ENCODE results near the gene ZNF70. TPM values are rescaled to one million over a fixed set of nuclear protein-coding genes. Genes with fewer than 3 reads are reported as not detected.

The ZNF70 gene
- total RNA-seq, 1 donor from 2014 or later, result 12.5 TPM

DNA sequence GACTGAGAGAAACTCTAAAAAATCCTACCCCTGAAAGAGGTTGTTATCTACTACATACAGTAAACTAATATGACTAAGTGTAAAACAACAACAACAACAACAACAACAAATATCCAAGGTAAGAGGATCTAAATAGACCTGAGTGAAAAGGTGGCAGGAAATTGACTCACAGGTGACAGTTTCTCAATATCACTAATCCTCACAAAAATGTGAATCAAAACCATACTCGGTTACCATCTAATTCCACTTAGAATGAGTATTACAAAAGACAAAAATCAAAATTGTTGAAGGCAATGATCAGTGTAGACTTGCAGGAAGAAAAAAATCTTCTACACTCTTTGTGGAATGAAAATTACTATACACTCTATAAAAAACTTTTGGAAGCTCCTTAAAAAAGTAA, 42.6 kb downstream of the ZNF70 start:
- Mint-ChIP-seq H3K36me3 (ENCODE audit: unreplicated experiment) (peaks cover 72% of the 10 kb centered on the region), H3K27ac (ENCODE audit: unreplicated experiment) (no peak overlapping the region), H3K9me3 (ENCODE audit: unreplicated experiment) (no peaks in the 10 kb centered on the region), H3K27me3 (ENCODE audit: unreplicated experiment) (no peaks in the 10 kb centered on the region), H3K4me3 (ENCODE audit: unreplicated experiment) (no peak overlapping the region), H3K4me1 (ENCODE audit: unreplicated experiment) (no peaks in the 10 kb centered on the region)
- DNase-seq (ENCODE audit: extremely low spot score, unreplicated experiment), result no peak
- no peak for TF ChIP-seq CTCF (IDR thresholded peaks at IDR 0.05)

GRCh38 chr22:23705358-23705757, 45.6 kb downstream of the ZNF70 start:
- H3K4me3 Mint-ChIP-seq (ENCODE audit: unreplicated experiment), result no peak overlapping the region
- H3K9me3 Mint-ChIP-seq (ENCODE audit: unreplicated experiment), result no peaks in the 10 kb centered on the region
- DNase-seq (ENCODE audit: extremely low spot score, unreplicated experiment), result no peak
- peaks cover 75% of the 10 kb centered on the region for H3K36me3 Mint-ChIP-seq (ENCODE audit: unreplicated experiment)
- H3K27me3 Mint-ChIP-seq (ENCODE audit: unreplicated experiment), result no peaks in the 10 kb centered on the region
- no peak for TF ChIP-seq CTCF (IDR thresholded peaks at IDR 0.05)
- peaks cover 2% of the 10 kb centered on the region for H3K4me1 Mint-ChIP-seq (ENCODE audit: unreplicated experiment)
- no peak overlapping the region for H3K27ac Mint-ChIP-seq (ENCODE audit: unreplicated experiment)

DNA sequence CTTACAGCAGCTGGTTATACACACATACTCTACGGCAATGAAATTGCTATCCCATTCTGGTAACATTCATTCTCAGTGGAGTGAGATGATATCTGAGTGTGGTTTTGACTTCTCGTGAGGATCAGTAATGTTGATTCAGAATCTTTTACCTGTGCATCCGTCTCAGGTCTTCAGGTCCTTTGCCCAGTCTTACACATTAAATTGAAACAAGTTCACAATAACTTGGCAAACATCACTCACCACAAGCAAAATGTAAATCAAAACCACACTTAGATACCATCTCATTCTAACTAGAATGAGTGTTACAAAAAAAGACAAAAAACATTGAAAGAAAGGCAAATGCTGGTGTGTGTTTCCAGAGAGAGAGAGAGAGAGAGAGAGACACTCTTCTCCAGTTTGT, 46.1 kb downstream of the ZNF70 start:
- H3K27ac Mint-ChIP-seq (ENCODE audit: unreplicated experiment), result no peak overlapping the region
- TF ChIP-seq CTCF (IDR thresholded peaks at IDR 0.05), result no peak
- H3K4me3 Mint-ChIP-seq (ENCODE audit: unreplicated experiment), result no peak overlapping the region
- peaks cover 75% of the 10 kb centered on the region for H3K36me3 Mint-ChIP-seq (ENCODE audit: unreplicated experiment)
- no peaks in the 10 kb centered on the region for H3K27me3 Mint-ChIP-seq (ENCODE audit: unreplicated experiment)
- no peak for DNase-seq (ENCODE audit: extremely low spot score, unreplicated experiment)
- no peaks in the 10 kb centered on the region for H3K9me3 Mint-ChIP-seq (ENCODE audit: unreplicated experiment)
- H3K4me1 Mint-ChIP-seq (ENCODE audit: unreplicated experiment), result peaks cover 2% of the 10 kb centered on the region

DNA sequence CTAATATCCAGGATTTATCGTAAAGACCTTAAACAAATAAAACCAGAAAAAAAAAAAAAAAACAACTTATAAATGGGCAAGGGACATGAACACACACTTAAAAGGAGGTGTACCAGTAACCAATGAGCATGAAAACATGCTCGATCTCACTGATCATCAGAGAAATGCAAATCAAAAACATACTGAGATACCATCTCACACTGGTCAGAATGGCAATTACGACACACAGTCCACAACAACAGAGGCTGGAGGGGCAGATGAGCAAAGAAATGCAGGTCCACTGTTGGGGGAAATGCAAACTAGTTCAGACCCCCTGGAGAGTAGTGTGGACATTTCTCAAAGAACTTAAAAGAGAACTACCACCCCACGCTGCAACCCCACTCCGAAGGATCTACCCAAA, 46.9 kb downstream of the ZNF70 start:
- DNase-seq (ENCODE audit: extremely low spot score, unreplicated experiment), result no peak
- TF ChIP-seq CTCF (IDR thresholded peaks at IDR 0.05), result no peak

DNA sequence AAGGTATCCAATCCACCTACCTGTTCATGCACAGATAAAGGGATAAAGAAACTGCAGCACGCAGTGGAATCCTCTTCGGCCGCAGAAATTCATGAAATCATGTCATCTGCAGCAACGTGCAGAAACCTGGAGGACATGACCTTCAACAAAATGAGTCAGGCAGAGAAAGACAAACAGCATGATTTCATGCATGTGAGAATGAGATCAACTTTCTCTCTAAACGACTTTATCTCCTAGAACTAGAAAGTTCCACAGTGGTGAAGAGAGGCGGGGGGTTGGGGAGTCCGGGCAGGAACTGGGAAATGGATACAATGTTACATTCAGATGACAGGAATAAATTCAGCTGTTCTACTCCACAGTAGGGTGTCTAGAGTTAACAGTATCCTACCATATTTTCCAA, 50.2 kb downstream of the ZNF70 start:
- H3K27ac Mint-ChIP-seq (ENCODE audit: unreplicated experiment), result no peak overlapping the region
- H3K27me3 Mint-ChIP-seq (ENCODE audit: unreplicated experiment), result no peaks in the 10 kb centered on the region
- no peak for TF ChIP-seq CTCF (IDR thresholded peaks at IDR 0.05)
- no peaks in the 10 kb centered on the region for H3K9me3 Mint-ChIP-seq (ENCODE audit: unreplicated experiment)
- no peak for DNase-seq (ENCODE audit: extremely low spot score, unreplicated experiment)
- H3K36me3 Mint-ChIP-seq (ENCODE audit: unreplicated experiment), result peaks cover 52% of the 10 kb centered on the region
- no peak overlapping the region for H3K4me3 Mint-ChIP-seq (ENCODE audit: unreplicated experiment)
- H3K4me1 Mint-ChIP-seq (ENCODE audit: unreplicated experiment), result peaks cover 2% of the 10 kb centered on the region

More for the DNA sequence above, 46.9 kb downstream of the ZNF70 start:
- no peaks in the 10 kb centered on the region for H3K9me3 Mint-ChIP-seq (ENCODE audit: unreplicated experiment)
- H3K36me3 Mint-ChIP-seq (ENCODE audit: unreplicated experiment), result peaks cover 71% of the 10 kb centered on the region
- no peak overlapping the region for H3K27ac Mint-ChIP-seq (ENCODE audit: unreplicated experiment)
- H3K4me1 Mint-ChIP-seq (ENCODE audit: unreplicated experiment), result peaks cover 2% of the 10 kb centered on the region
- H3K4me3 Mint-ChIP-seq (ENCODE audit: unreplicated experiment), result no peak overlapping the region
- no peaks in the 10 kb centered on the region for H3K27me3 Mint-ChIP-seq (ENCODE audit: unreplicated experiment)
